ENCODE results near the gene CERS6. TPM values are rescaled to one million over a fixed set of nuclear protein-coding genes. Genes with fewer than 3 reads are reported as not detected.

Gene CERS6
- total and polyA plus RNA-seq, 2 experiments from 2014 or later: 7.4 to 35.0 TPM

- no peak overlapping the region for H3K27ac ChIP-seq (ENCODE audit: low read depth)
- no peaks in the 10 kb centered on the region for H3K9me2 ChIP-seq (ENCODE audit: insufficient read depth)
- ATAC-seq (no peak), DNase-seq (ENCODE audit: low spot score) (no peak)
- H4K20me1 ChIP-seq (replicated peaks; ENCODE audit: insufficient read depth): peaks cover 22% of the 10 kb centered on the region; the same call in 1 of the 2 replicates
- H3F3A ChIP-seq (replicated peaks; ENCODE audit: low read depth): no peaks in the 10 kb centered on the region
- TF ChIP-seq STAT1 (IDR thresholded peaks at IDR 0.05; ENCODE audit: unreplicated experiment) (no peak), ETS1 (IDR thresholded peaks at IDR 0.05) (no peak), ZNF331 (CRISPR knock-in tag; IDR thresholded peaks at IDR 0.05; ENCODE audit: low read depth) (no peak), ZNF114 (CRISPR knock-in tag; IDR thresholded peaks at IDR 0.05) (no peak), NANOG (IDR thresholded peaks at IDR 0.05; ENCODE audit: borderline replicate concordance) (no peak), EZH2phosphoT487 (IDR thresholded peaks at IDR 0.05; ENCODE audit: unreplicated experiment) (no peak), JUNB (IDR thresholded peaks at IDR 0.05; ENCODE audit: unreplicated experiment) (no peak), CREB1 (CRISPR knock-in tag; IDR thresholded peaks at IDR 0.05; ENCODE audit: low read depth) (no peak), CTCF (conservative IDR thresholded peaks at IDR 0.05; ENCODE audit: low read depth in 2 of 2) (no peak)
- peaks cover 51% of the 10 kb centered on the region for H3K4me1 ChIP-seq (ENCODE audit: insufficient read depth)
- Mint-ChIP-seq H3K36me3 (ENCODE audit: low read depth) (no peaks in the 10 kb centered on the region), H3K4me3 (no peak overlapping the region), H3K27ac (no peak overlapping the region), H3K27me3 (ENCODE audit: insufficient read depth, low read depth, poor library complexity) (no peaks in the 10 kb centered on the region), H3K9me3 (no peaks in the 10 kb centered on the region), H3K4me1 (peaks cover 70% of the 10 kb centered on the region)
- H3K36me3 ChIP-seq (ENCODE audit: insufficient read depth): no peaks in the 10 kb centered on the region
- no peak overlapping the region; the same call in 1 of the 2 replicates for H3K4me2 ChIP-seq
- H2AFZ ChIP-seq: no peak overlapping the region
- H3K79me2 ChIP-seq (replicated peaks; ENCODE audit: insufficient read depth): peaks cover 87% of the 10 kb centered on the region
- no peaks in the 10 kb centered on the region for H3K27me3 ChIP-seq (ENCODE audit: insufficient read depth)
- no peak overlapping the region for H3K4me3 ChIP-seq
Observed at GRCh38 chr2:168465594-168465993, 9.5 kb downstream of the CERS6 start.

- DNase-seq (ENCODE audit: low spot score) (no peak), ATAC-seq (no peak)
- Mint-ChIP-seq H3K27ac (no peak overlapping the region), H3K27me3 (ENCODE audit: insufficient read depth, low read depth, poor library complexity) (no peaks in the 10 kb centered on the region), H3K36me3 (ENCODE audit: low read depth) (no peaks in the 10 kb centered on the region), H3K4me1 (peaks cover 70% of the 10 kb centered on the region), H3K9me3 (no peaks in the 10 kb centered on the region), H3K4me3 (0 out of 3 replicates have a peak overlapping the region, but pooled peaks have one; percentile 16)
- TF ChIP-seq CREB1 (CRISPR knock-in tag; IDR thresholded peaks at IDR 0.05; ENCODE audit: low read depth): no peak
- TF ChIP-seq JUNB (IDR thresholded peaks at IDR 0.05; ENCODE audit: unreplicated experiment): no peak
- TF ChIP-seq ZNF114 (CRISPR knock-in tag; IDR thresholded peaks at IDR 0.05): no peak
- no peak for TF ChIP-seq ETS1 (IDR thresholded peaks at IDR 0.05)
- TF ChIP-seq EZH2phosphoT487 (IDR thresholded peaks at IDR 0.05; ENCODE audit: unreplicated experiment): no peak
- peaks cover 25% of the 10 kb centered on the region; the same call in 1 of the 2 replicates for H4K20me1 ChIP-seq (replicated peaks; ENCODE audit: insufficient read depth)
- peaks cover 56% of the 10 kb centered on the region for H3K4me1 ChIP-seq (ENCODE audit: insufficient read depth)
- H3F3A ChIP-seq (replicated peaks; ENCODE audit: low read depth): no peaks in the 10 kb centered on the region
- H3K4me2 ChIP-seq: peak overlapping the region; percentile 9; the same call in 1 of the 2 replicates
- no peak overlapping the region for H3K4me3 ChIP-seq
- no peak overlapping the region for H2AFZ ChIP-seq
- no peaks in the 10 kb centered on the region for H3K9me2 ChIP-seq (ENCODE audit: insufficient read depth)
- no peak overlapping the region for H3K27ac ChIP-seq (ENCODE audit: low read depth)
- H3K79me2 ChIP-seq (replicated peaks; ENCODE audit: insufficient read depth): peaks cover 83% of the 10 kb centered on the region
- H3K27me3 ChIP-seq (ENCODE audit: insufficient read depth): no peaks in the 10 kb centered on the region
- no peaks in the 10 kb centered on the region for H3K36me3 ChIP-seq (ENCODE audit: insufficient read depth)
Observed at GRCh38 chr2:168466190-168466737, 10.2 kb downstream of the CERS6 start.
